Nephron progenitor cell (in vitro differentiated cells): ENCODE measurements around the gene PHACTR4.

Experiments used
- DNase-seq: peaks from one replicate; pipeline ENCODE4 v3.0.0; 2021
- H3K27ac Mint-ChIP-seq: 2 replicates; pipeline ENCODE4 v1.8.0; 2021; ENCODE audit warnings: mild to moderate bottlenecking, moderate library complexity, mixed read lengths
- H3K27me3 Mint-ChIP-seq: 2 replicates; pipeline ENCODE4 v1.8.0; 2021; ENCODE audit warnings: mild to moderate bottlenecking, low read depth, mixed read lengths; ENCODE audit not compliant: poor library complexity
- H3K36me3 Mint-ChIP-seq: 2 replicates; pipeline ENCODE4 v1.8.0; 2021; ENCODE audit warnings: low read depth, mixed read lengths
- H3K4me1 Mint-ChIP-seq: 2 replicates; pipeline ENCODE4 v1.8.0; 2021; ENCODE audit warnings: mixed read lengths
- H3K4me3 Mint-ChIP-seq: 2 replicates; pipeline ENCODE4 v1.8.0; 2021; ENCODE audit warnings: mild to moderate bottlenecking, moderate library complexity, mixed read lengths
- H3K9me3 Mint-ChIP-seq: 2 replicates; pipeline ENCODE4 v1.8.0; 2021; ENCODE audit warnings: mild to moderate bottlenecking, moderate library complexity, mixed read lengths
- CTCF ChIP-seq: fragments of 200-600 bp; sonication (generic); IDR thresholded peaks from 2 replicates; pipeline ENCODE4 v1.5.0; 2021; ENCODE audit warnings: antibody characterized with exemption

PHACTR4 gene

DNA sequence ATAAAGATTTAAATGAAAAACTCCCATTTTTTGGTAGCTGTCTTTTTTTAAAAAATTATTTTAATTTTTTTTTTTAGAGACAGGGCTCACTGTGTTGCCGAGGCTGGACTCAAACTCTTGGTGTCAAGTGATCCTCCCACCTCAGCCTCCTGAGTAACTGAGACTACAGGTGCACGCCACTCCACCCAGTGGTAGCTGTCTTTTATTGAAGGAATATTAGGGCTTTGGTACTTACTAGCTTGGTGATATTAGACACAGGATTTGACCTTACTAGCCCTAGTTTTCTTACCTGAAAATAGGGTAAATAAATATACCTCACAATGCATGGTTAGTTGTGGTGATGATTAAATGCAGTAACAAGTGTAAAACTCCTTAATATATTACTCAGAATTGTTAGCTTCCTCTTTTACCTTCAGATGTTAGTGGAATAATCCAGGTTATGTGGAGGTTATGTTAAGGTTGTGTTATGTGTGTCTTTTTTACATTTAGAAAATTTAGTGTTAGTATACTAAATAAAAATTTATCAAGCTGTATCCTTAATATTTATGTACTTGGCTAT lies 66.8 kb downstream of the PHACTR4 start:
- Mint-ChIP-seq H3K4me3 (no peak overlapping the region), H3K27ac (no peak overlapping the region), H3K4me1 (peaks cover 13% of the 10 kb centered on the region), H3K9me3 (no peaks in the 10 kb centered on the region), H3K27me3 (no peaks in the 10 kb centered on the region), H3K36me3 (peaks cover 15% of the 10 kb centered on the region)
- no peak for DNase-seq
- TF ChIP-seq CTCF = no peak

DNA sequence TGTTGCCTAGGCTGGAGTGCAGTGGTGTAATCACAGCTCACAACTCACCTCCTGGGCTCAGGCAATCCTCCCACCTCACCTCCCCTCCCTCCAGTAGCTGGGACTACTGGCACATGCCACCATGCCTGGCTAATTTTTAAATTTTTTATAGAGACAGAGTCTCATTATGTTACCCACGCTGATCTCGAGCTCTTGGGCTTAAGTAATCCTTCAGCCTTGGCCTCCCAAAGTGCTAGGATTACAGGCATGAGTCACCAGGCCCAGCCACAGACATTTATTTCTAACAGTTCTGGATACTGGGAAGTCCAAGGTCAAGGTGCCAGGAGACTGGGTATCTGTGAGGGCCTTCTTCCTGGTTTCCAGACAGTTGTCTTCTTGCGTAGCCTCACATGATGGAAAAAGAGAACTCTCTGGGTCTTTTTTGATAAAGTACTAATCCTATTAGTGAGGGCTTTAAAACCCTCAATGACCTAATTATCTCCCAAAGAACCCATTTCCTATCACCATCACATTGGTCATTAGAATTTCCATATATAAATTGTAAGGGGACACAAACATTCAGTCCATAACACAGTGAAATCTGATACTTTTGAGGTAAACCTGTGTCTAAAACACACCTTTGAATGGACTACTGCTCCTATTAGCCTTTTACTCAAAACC lies 67.9 kb downstream of the PHACTR4 start:
- Mint-ChIP-seq H3K4me3 (no peak overlapping the region), H3K9me3 (no peaks in the 10 kb centered on the region), H3K27me3 (no peaks in the 10 kb centered on the region), H3K27ac (no peak overlapping the region), H3K36me3 (peaks cover 11% of the 10 kb centered on the region), H3K4me1 (peaks cover 13% of the 10 kb centered on the region)
- TF ChIP-seq CTCF = no peak
- no peak for DNase-seq

DNA sequence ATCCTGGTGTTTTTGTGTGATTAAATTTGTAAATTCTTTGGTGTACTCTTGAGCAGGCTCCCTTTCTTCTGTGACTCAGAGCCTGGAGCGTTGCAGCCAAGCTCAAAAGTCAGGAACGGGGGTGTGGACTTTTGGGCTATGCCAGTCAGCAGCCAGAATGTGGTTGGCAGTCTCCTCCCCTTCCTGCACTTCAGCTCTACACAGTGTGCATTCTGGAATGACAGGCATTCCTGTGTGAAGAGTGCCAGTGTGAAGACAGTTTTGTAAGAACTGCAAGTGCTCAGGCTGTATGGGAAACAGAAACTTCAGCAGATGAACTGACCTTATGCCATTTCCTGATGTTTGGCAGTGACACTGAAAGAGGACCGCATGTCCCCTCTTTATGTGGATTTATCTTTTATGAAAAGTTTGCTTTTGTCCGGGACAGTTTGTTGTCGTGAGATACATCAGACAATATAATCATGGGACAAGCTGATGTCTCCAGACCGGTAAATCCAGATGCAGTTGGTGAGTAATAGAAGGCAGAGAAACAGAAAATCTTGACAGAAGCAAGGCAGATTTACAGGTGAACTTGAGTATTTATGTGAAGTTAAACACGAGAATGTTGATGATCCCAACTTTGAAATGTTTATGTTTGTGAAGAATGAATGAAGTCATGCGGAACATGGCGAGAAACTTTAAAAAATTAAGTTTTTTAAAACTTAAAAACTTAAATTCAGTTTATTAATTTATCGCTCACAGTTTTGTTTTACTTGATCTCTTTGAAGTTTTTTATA lies 68.6 kb downstream of the PHACTR4 start:
- peaks cover under 1% of the 10 kb centered on the region for H3K9me3 Mint-ChIP-seq
- peaks cover 16% of the 10 kb centered on the region for H3K36me3 Mint-ChIP-seq
- H3K4me3 Mint-ChIP-seq = no peak overlapping the region
- peaks cover 13% of the 10 kb centered on the region for H3K4me1 Mint-ChIP-seq
- peak; percentile 34 for DNase-seq
- peak overlapping the region; percentile 27 for H3K27ac Mint-ChIP-seq
- TF ChIP-seq CTCF = no peak
- H3K27me3 Mint-ChIP-seq = no peaks in the 10 kb centered on the region

GRCh38 chr1:28439320-28439719 lies 69.8 kb downstream of the PHACTR4 start:
- Mint-ChIP-seq H3K27me3 (no peaks in the 10 kb centered on the region), H3K27ac (peak overlapping the region; percentile 10), H3K4me1 (peaks cover 13% of the 10 kb centered on the region), H3K9me3 (peaks cover 7% of the 10 kb centered on the region), H3K36me3 (peaks cover 26% of the 10 kb centered on the region), H3K4me3 (no peak overlapping the region)
- DNase-seq = no peak
- no peak for TF ChIP-seq CTCF

DNA sequence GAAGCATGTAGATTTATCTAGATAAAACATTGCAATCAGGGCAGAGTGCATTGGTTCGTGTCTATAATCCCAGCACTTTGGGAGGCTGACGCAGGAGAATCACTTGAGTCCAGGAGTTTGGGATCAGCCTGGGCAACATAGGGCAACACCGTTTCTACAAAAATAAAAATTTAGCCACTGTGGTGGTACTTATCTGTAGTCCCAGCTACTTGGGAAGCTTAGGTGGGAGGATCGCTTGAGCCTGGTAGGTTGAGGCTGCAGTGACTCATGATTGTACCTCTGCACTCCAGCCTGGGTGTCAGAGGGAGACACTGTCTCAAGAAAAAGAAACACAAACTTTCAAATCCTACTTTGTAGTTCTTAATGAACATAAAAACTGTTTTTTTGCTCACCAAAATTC lies 72.1 kb downstream of the PHACTR4 start:
- Mint-ChIP-seq H3K36me3 (peaks cover 32% of the 10 kb centered on the region), H3K4me3 (no peak overlapping the region), H3K27ac (no peak overlapping the region), H3K27me3 (no peaks in the 10 kb centered on the region), H3K4me1 (peaks cover 13% of the 10 kb centered on the region), H3K9me3 (peaks cover 7% of the 10 kb centered on the region)
- no peak for DNase-seq
- no peak for TF ChIP-seq CTCF
